ENCODE data around the gene GRID2IP. TPM values are rescaled to one million over a fixed set of nuclear protein-coding genes. Genes with fewer than 3 reads are reported as not detected.
A peak's percentile ranks its signal among the peaks of the same experiment; 100 is the strongest.

GRID2IP gene
- total and polyA plus RNA-seq, 10 of the 15 experiments (the other 5 are each of a cell fraction or from before 2014, with no cell fraction given), result not detected

GRCh38 chr7:6578114-6579084 lies 27.1 kb upstream of the GRID2IP start:
- 89% methylated on average over 18 of the region's 18 CpGs for WGBS (ENCODE audit: insufficient coverage, insufficient replicate concordance, low lambda C conversion rate, missing lambda C conversion rate)
- no peak for DNase-seq (ENCODE audit: low read depth, low spot score)
- intact Hi-C loops (cut with micrococcal nuclease; ENCODE audit: unreplicated experiment) (loop anchor here (5.0 kb wide), 1 partner anchor 59 kb away; the partner anchor contains the start of gene ZNF316), in situ Hi-C loops (cut with MboI) (no loop called here)
- peak overlapping the region; percentile 89 for H3K9ac ChIP-seq (ENCODE audit: control insufficient read depth, insufficient read depth, low read length)
- H3K27ac ChIP-seq (ENCODE audit: control insufficient read depth, insufficient read depth), result 0 out of 2 replicates have a peak overlapping the region, but pooled peaks have one; percentile 75
- CTCF ChIA-PET, result interaction anchor here (0.8 to 5.1 kb wide), 4 partner anchors 10 to 63 kb away, joined by 3 to 38 read pairs (median 9); partner anchors contain the start of gene INTS15
- no peak for ATAC-seq
- RAD21 ChIA-PET (ENCODE audit: unreplicated experiment), result interaction anchor here (0.7 to 0.9 kb wide), 3 partner anchors 11 to 63 kb away, joined by 3 read pairs; partner anchors contain the start of gene INTS15
- FAIRE-seq, result no peak
- no peak overlapping the region for H2AFZ ChIP-seq (ENCODE audit: control insufficient read depth, low read depth, low read length)
- BruUV-seq (replicated peaks), result TSS peak; percentile 65
- TF ChIP-seq HSF1 (IDR thresholded peaks at IDR 0.05; ENCODE audit: low read depth, low read length), result no peak
- no peak for TF ChIP-seq POLR2AphosphoS2 (IDR thresholded peaks at IDR 0.05; ENCODE audit: low read depth, low read length)
- no peak for TF ChIP-seq RFX5 (IDR thresholded peaks at IDR 0.05; ENCODE audit: low read depth, low read length)
- no peak for TF ChIP-seq HDGF (IDR thresholded peaks at IDR 0.05)
- TF ChIP-seq SKIL (IDR thresholded peaks at IDR 0.05; ENCODE audit: low read depth, poor library complexity, severe bottlenecking), result no peak
- TF ChIP-seq ATF7 (IDR thresholded peaks at IDR 0.05; ENCODE audit: low read depth), result no peak
- 0 out of 2 replicates have a peak, but pooled peaks have one; percentile 31 for TF ChIP-seq SMARCA5 (IDR thresholded peaks at IDR 0.05)
- no peak for TF ChIP-seq ZNF207 (IDR thresholded peaks at IDR 0.05; ENCODE audit: borderline replicate concordance)
- peak overlapping the region; percentile 98 for H3K4me3 ChIP-seq
- peaks cover 29% of the 10 kb centered on the region for H3K4me1 ChIP-seq (ENCODE audit: control insufficient read depth, insufficient read depth, low read length)
- H3K36me3 ChIP-seq (ENCODE audit: control insufficient read depth in 2 of 2, insufficient read depth in 2 of 2, low read length in 1 of 2), result peaks cover 0 to 9% of the 10 kb centered on the region in 2 experiments; a peak in 2 of 4 replicates
- peak overlapping the region; percentile 59 for H3K4me2 ChIP-seq (ENCODE audit: control insufficient read depth, insufficient read depth)
- SMC1A ChIA-PET (ENCODE audit: uncharacterized antibody, unreplicated experiment), result interaction anchor here (0.6 to 2.0 kb wide), 3 partner anchors 13 to 1801 kb away, joined by 3 to 7 read pairs (median 3); no protein-coding TSS in a partner anchor
- POLR2A ChIA-PET, result interaction anchor here (0.6 to 1.8 kb wide), 4 partner anchors 10 to 1084 kb away, joined by 4 to 11 read pairs (median 4); partner anchors contain the start of gene INTS15
- H4K20me1 ChIP-seq (ENCODE audit: control insufficient read depth, insufficient read depth), result no peaks in the 10 kb centered on the region
- no peaks in the 10 kb centered on the region; the same call in 2 of the 3 replicates for H3K9me3 ChIP-seq (replicated peaks; ENCODE audit: control insufficient read depth, insufficient read depth, low read length)
- H3K79me2 ChIP-seq (ENCODE audit: control insufficient read depth, insufficient read depth, low read length), result peaks cover 7% of the 10 kb centered on the region
- no peaks in the 10 kb centered on the region for H3K27me3 ChIP-seq (replicated peaks in 1 of 2; ENCODE audit: control insufficient read depth in 2 of 2, insufficient read depth in 2 of 2, low read length in 1 of 2)

Measured in GM12878 (cell line).